Inflammatory macrophage treated with lipopolysaccharide for 1 hour (primary cell): ENCODE measurements around the gene KRTAP10-5.

Source experiments
- DNase-seq, 2 donors: peaks; one replicate each; pipeline ENCODE4 v3.0.0-alpha.2; 2020 to 2022

The KRTAP10-5 gene

GRCh38 chr21:44547656-44548331 lies 32.6 kb downstream of the KRTAP10-5 start:
- no peak for DNase-seq

GRCh38 chr21:44544566-44544965 lies 35.8 kb downstream of the KRTAP10-5 start:
- DNase-seq, result no peak

- DNase-seq, result no peak
Observed at GRCh38 chr21:44542716-44543115, 37.7 kb downstream of the KRTAP10-5 start.

- no peak for DNase-seq
Observed at GRCh38 chr21:44540741-44541288, 39.6 kb downstream of the KRTAP10-5 start.

GRCh38 chr21:44539991-44540666 lies 40.3 kb downstream of the KRTAP10-5 start, which contains the start of gene KRTAP10-1:
Gene KRTAP10-1, minus strand, starts transcription at chr21:44540195. Its CDS starts 45 bp downstream, at chr21:44540150.
- no peak for DNase-seq

- DNase-seq, result no peak
Observed at GRCh38 chr21:44539046-44539445, 41.4 kb downstream of the KRTAP10-5 start.

GRCh38 chr21:44537930-44538911 lies 42.2 kb downstream of the KRTAP10-5 start:
- no peak for DNase-seq

- DNase-seq, result no peak
Observed at GRCh38 chr21:44535963-44536362, 44.4 kb downstream of the KRTAP10-5 start.

GRCh38 chr21:44534688-44535087 lies 45.7 kb downstream of the KRTAP10-5 start:
- DNase-seq, result no peak

GRCh38 chr21:44533891-44534627 lies 46.3 kb downstream of the KRTAP10-5 start:
- no peak for DNase-seq

- DNase-seq, result no peak
Observed at GRCh38 chr21:44533121-44533890, 47.1 kb downstream of the KRTAP10-5 start.

GRCh38 chr21:44532712-44533111 lies 47.7 kb downstream of the KRTAP10-5 start:
- no peak for DNase-seq

- DNase-seq, result no peak
Observed at GRCh38 chr21:44531606-44532564, 48.5 kb downstream of the KRTAP10-5 start.

- no peak for DNase-seq
Observed at GRCh38 chr21:44530903-44531605, 49.4 kb downstream of the KRTAP10-5 start.

- DNase-seq, result no peak
Observed at GRCh38 chr21:44530221-44530902, 50.0 kb downstream of the KRTAP10-5 start.

- no peak for DNase-seq
Observed at GRCh38 chr21:44529503-44530125, 50.8 kb downstream of the KRTAP10-5 start.
